Activated naive CD8-positive, alpha-beta T cell treated with anti-CD3 and anti-CD28 coated beads, Interleukin-2, amount 50 U/mL, for 24 hours (primary cell): Measurements from ENCODE around the gene ZFHX3.
A peak's percentile ranks its signal among the peaks of the same experiment; 100 is the strongest.

Experiments
- ATAC-seq: fragments of 150-1000 bp; cut with Tn5 transposase; one replicate; pipeline ENCODE4 v1.10.0; 2021
- DNase-seq: peaks from one replicate; pipeline ENCODE4 v3.0.0; 2021
- H3K27ac Mint-ChIP-seq: one replicate; pipeline ENCODE4 v1.8.0; 2021; ENCODE audit warnings: mild to moderate bottlenecking, mixed read lengths
- H3K27me3 Mint-ChIP-seq: one replicate; pipeline ENCODE4 v1.8.0; 2021; ENCODE audit warnings: mixed read lengths
- H3K36me3 Mint-ChIP-seq: one replicate; pipeline ENCODE4 v1.8.0; 2021; ENCODE audit warnings: low read depth, mixed read lengths
- H3K4me1 Mint-ChIP-seq: one replicate; pipeline ENCODE4 v1.8.0; 2021; ENCODE audit warnings: mixed read lengths
- H3K4me3 Mint-ChIP-seq: one replicate; pipeline ENCODE4 v1.8.0; 2021; ENCODE audit warnings: mild to moderate bottlenecking, moderate library complexity, mixed read lengths
- H3K9me3 Mint-ChIP-seq: one replicate; pipeline ENCODE4 v1.8.0; 2021; ENCODE audit warnings: mixed read lengths

ZFHX3 gene

DNA sequence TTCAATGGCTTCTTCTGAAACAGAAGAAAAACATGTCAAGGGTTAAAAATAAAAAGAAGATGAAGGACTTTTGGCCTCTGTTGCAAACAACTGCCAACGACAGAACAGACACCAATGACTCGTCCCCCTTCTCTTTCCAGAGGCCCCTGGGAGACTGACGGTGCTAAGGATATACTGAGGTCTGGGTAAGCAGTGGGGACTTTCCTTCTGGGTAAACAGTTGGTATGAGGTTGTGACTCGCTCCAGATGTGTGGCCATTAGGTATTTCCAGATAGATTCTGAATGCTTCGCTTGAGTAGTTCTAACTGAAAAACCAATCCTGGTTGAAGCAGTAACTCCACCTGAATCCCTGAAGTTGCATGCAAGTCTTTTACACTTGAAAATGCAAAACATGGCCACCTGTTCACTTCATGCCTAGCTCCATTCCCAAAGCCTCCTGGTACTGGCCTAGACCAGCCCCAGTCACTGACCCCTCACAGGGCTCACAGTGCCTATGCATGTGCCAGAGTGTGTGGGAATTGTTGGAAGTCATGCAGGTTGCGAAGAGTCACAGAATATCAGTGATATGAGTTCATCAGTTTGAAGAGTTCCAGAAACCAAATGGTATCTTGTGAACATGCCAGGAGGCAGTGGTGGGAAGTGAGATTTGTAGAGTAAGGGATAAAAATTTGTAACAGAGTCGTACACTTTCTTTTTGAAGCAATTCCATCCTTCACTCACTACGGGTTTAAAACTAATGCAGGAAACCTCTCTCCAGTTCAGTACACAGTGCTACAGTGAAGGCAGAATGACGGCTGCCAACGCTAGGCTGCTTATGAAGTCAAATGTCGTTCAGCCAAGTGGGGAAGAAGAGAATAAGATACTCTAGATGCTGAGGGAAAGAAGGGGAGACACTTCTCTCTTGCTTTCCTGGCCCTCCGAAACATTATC is 217.8 kb downstream of the ZFHX3 start:
- Mint-ChIP-seq H3K36me3 (no peaks in the 10 kb centered on the region), H3K4me1 (peaks cover 11% of the 10 kb centered on the region), H3K27ac (peak overlapping the region; percentile 41), H3K4me3 (no peak overlapping the region), H3K9me3 (no peaks in the 10 kb centered on the region), H3K27me3 (peaks cover 10% of the 10 kb centered on the region)
- ATAC-seq (peak; percentile 83), DNase-seq (no peak)

DNA sequence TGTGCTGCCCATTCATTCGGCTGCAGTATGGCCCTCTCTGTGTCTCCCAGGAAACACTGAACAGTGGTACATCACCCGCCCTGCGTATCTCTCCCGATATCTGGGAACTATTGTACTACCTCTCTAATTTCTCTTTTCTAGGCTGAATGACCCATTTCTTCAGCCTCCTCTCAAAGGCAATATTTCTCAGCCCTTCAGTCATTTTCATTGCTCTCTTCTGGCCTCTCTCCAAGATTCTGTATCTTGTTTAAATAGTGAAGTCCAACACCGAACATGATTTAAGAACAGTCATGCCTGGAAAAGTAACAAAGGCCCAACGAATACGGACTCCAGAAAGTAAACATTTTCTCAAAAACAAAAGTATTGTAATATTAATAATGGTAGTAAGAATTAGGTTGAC is 220.1 kb downstream of the ZFHX3 start:
- Mint-ChIP-seq H3K27ac (no peak overlapping the region), H3K27me3 (peaks cover 10% of the 10 kb centered on the region), H3K9me3 (no peaks in the 10 kb centered on the region), H3K36me3 (no peaks in the 10 kb centered on the region), H3K4me1 (peaks cover 11% of the 10 kb centered on the region), H3K4me3 (no peak overlapping the region)
- DNase-seq, result no peak
- no peak for ATAC-seq

DNA sequence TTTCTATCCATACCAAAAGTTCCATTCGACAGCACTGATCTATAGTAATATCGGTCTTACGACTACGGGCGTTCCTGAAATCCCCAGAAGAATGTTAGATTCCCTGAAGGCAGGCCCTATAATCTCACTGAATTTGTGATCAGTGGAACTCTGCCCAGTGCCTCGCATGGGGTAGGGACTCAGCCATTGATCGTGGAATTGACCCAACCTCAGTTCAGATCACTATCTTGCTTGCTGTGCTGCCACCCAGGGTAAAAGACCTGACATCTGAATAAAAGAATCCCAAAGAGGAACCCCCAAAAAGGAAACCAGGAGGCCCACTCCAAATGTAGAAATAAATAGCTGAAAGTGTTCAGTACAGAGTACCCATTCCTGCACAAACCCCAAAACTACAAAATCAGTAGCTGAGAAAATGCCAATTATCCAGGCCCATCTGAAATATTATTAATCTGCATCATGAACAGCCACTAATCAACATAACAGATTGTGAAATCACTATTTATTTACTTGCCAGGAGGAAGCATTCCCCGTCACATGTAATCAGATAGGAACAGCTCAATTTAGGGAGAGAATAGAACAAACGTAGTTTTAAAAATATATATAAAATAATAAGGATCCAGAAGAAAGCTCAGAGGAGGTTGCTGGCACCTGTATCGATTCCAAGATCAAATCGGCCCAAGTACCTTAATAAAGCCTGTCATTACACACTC is 221.9 kb downstream of the ZFHX3 start:
- ATAC-seq, result no peak
- H3K27ac Mint-ChIP-seq, result no peak overlapping the region
- H3K9me3 Mint-ChIP-seq, result no peaks in the 10 kb centered on the region
- no peak overlapping the region for H3K4me3 Mint-ChIP-seq
- H3K36me3 Mint-ChIP-seq, result no peaks in the 10 kb centered on the region
- H3K4me1 Mint-ChIP-seq, result peaks cover 11% of the 10 kb centered on the region
- no peak for DNase-seq
- peaks cover 3% of the 10 kb centered on the region for H3K27me3 Mint-ChIP-seq

DNA sequence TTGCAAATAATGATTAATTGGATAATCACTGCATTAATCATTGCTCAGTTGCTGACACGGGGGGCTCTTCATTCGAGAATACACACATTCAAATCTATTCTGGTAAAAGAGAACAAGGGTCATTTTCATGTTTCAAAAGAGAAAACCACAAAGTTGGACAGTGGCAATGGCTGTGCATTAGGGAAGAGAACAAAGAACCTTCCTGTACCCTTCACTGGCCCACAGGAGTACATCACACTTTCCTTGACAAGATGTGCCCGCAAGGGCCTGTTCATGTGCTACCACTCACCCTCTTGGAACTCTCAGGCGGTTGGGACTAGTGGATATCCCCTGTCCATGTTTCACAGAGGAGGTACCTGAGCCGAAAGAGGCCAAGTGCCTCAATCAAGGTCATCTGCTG is 223.2 kb downstream of the ZFHX3 start:
- H3K27me3 Mint-ChIP-seq, result no peaks in the 10 kb centered on the region
- no peak overlapping the region for H3K27ac Mint-ChIP-seq
- H3K4me3 Mint-ChIP-seq, result no peak overlapping the region
- H3K4me1 Mint-ChIP-seq, result peaks cover 3% of the 10 kb centered on the region
- DNase-seq (no peak), ATAC-seq (no peak)
- H3K9me3 Mint-ChIP-seq, result no peaks in the 10 kb centered on the region
- H3K36me3 Mint-ChIP-seq, result no peaks in the 10 kb centered on the region

DNA sequence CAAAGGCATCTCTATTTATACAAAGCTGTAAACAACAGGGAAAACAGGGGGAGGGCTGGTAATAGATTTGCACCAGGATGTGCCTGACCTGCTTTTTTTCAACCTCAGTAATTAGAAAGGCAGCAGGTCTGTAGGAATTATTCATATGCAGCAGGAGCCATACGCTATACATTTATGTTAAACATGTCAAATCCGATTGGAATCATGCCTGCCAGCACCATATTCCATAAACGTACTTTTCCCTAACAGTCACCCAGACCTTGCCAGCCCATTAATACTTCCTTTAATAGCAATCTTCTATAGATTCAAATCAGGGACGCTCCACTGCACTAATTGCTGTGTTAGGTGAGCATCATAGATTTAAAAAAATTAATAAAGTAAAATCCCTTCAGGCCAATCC is 223.9 kb downstream of the ZFHX3 start:
- Mint-ChIP-seq H3K4me1 (no peaks in the 10 kb centered on the region), H3K27ac (no peak overlapping the region), H3K4me3 (no peak overlapping the region), H3K27me3 (no peaks in the 10 kb centered on the region), H3K36me3 (no peaks in the 10 kb centered on the region), H3K9me3 (no peaks in the 10 kb centered on the region)
- DNase-seq (no peak), ATAC-seq (no peak)

DNA sequence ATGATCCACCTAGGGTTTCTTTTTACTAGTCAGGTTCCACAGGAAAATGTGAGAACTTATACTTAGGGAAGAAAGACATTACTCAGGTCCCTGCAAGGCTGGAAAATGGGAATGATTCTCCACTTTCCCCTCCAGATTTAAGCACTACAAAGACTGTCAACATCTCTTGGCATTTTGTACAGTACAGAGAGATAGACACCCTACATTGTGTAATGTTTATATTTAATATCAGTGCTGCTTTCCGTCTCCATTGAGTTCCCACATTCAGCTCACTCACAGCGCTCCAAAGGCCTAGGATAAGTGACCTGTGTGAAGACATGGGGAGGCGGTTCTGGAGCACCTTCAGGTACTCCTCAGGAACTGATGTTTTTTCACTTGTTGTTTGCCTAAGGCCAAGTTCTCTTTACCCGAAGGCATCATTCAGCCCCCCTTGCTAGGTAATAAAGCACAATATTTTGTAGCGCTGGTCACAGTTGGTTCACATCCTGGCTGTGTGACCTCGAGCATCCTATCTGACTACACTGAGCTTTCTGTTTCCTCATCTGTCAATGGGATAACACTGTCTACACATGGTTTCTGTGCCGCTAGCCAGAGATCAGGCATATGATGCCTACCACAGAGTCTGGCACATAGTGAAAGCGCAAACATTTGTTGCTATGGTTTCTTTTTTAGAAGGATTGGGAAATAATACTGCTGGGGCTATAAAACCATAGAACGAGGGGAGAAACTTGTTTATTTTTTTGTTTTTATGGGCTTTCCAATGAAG is 226.6 kb downstream of the ZFHX3 start:
- Mint-ChIP-seq H3K27me3 (no peaks in the 10 kb centered on the region), H3K4me1 (no peaks in the 10 kb centered on the region), H3K27ac (no peak overlapping the region), H3K9me3 (no peaks in the 10 kb centered on the region), H3K4me3 (no peak overlapping the region), H3K36me3 (no peaks in the 10 kb centered on the region)
- DNase-seq (no peak), ATAC-seq (no peak)

DNA sequence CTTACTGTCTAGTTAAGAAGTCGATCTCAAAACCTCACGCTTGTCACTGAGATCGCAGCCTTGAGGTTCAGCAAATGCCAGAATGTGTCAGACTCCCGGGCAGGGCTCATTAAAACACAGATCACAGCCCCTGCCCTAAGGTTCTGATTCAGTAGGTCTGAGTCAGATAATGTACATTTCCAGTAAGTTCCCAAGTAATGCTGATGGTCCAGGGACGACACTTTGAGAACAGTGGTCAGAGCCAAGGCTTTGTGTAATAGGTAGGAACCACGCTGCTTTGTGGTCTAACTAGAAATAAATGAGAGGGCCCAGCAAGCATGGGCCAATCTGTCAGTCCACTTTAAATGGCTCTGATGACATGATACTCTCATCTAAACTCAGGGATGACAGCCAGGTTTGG is 228.6 kb downstream of the ZFHX3 start:
- Mint-ChIP-seq H3K27me3 (no peaks in the 10 kb centered on the region), H3K27ac (no peak overlapping the region), H3K36me3 (no peaks in the 10 kb centered on the region), H3K9me3 (no peaks in the 10 kb centered on the region), H3K4me3 (no peak overlapping the region), H3K4me1 (peaks cover 3% of the 10 kb centered on the region)
- no peak for ATAC-seq
- no peak for DNase-seq

DNA sequence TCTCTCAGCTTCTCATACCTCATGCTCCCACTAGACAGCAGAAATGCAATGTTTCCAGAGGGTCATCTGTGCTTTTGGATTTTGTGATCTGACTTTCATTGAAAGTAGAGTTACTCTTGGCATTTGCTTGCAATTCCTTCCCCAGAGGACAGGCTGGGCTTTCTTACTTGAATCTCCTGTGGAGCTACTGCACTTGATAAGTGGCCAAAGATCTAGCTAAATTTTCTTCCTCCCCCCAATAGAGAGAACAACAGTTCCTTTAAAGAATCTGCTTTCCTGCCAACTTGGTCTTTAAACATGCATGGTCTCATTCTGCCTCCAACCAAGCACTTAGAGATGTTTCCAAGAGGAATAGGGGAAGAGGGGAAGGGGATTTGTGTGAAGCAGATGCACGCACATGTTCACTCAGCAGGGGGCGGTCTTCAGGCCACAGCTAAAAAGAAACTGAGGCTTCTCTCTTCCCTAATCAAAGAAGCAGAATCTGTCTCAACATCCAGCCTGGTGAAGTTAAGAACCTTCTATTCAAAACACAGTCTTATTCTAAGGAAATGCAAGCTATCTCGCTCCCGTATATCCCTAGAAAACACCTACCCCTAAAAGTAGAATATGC is 229.6 kb downstream of the ZFHX3 start:
- no peak overlapping the region for H3K27ac Mint-ChIP-seq
- H3K4me3 Mint-ChIP-seq, result no peak overlapping the region
- no peaks in the 10 kb centered on the region for H3K9me3 Mint-ChIP-seq
- peaks cover 3% of the 10 kb centered on the region for H3K4me1 Mint-ChIP-seq
- no peak for ATAC-seq
- no peaks in the 10 kb centered on the region for H3K27me3 Mint-ChIP-seq
- no peaks in the 10 kb centered on the region for H3K36me3 Mint-ChIP-seq
- no peak for DNase-seq

DNA sequence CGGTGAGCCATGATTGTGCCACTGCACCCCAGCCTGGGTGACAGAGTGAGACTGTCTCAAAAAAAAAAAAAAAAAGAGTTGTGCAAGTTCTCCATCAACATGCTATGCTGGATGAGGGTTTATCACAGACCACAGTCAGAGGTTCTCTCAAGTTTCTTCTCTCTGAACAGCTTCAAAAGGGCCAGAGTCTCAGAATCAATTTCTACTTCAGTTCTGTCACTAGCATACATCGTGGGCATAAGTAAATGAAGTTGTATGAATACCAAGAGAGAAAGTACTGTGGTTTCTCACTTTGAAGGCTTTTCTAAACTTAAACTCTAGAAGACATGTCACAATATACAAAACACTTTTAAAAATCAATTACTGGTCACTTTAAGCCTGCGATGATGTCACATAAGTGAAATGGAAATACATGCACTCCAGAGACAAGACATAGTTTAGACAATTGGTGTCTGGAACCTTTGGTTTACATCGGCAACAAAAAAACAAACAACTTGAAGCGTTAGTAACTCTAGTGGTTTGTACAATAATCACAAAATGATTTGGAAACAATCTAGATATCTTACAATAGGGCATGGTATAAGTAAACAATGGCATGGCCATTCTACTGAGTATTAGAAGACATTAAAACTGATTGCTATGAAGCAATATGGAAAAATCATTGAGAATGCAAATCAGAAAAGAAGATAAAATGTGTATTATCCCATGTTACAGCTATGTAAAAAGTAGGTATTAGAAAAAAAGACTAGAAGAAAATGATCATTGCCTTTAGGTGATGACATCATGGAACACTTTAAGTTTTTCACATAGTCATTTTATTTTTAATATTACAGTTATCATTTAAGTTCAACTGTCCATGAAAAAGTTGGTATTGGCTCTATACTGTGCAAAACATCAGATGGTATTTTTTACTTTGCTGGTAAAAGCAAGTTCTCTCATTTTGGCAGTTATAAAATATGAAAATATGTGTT is 232.3 kb downstream of the ZFHX3 start:
- peaks cover 2% of the 10 kb centered on the region for H3K27me3 Mint-ChIP-seq
- H3K4me1 Mint-ChIP-seq, result peaks cover 3% of the 10 kb centered on the region
- no peaks in the 10 kb centered on the region for H3K9me3 Mint-ChIP-seq
- H3K27ac Mint-ChIP-seq, result no peak overlapping the region
- ATAC-seq (peak; percentile 49), DNase-seq (no peak)
- no peaks in the 10 kb centered on the region for H3K36me3 Mint-ChIP-seq
- no peak overlapping the region for H3K4me3 Mint-ChIP-seq

DNA sequence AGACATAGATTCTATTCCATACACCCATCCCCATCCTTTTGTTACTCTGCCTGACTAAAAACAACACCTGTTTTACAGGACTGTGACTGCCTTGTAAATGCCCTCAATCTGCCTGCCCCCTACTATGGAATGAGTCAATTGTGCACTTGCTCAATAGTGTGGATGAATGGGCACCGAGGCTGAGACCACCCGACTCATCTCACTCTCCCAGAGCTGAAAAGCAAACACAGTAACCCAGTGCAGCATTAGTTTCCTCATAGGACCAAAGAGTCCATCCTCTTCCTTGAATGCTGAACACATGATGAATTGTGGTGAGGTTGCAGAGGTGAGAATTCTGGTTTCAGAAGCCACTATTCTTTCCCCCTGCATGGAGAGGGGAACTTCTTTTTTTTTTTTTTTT is 233.7 kb downstream of the ZFHX3 start:
- Mint-ChIP-seq H3K27ac (no peak overlapping the region), H3K4me1 (peaks cover 3% of the 10 kb centered on the region), H3K27me3 (peaks cover 2% of the 10 kb centered on the region), H3K36me3 (no peaks in the 10 kb centered on the region), H3K4me3 (no peak overlapping the region), H3K9me3 (no peaks in the 10 kb centered on the region)
- no peak for DNase-seq
- ATAC-seq, result no peak

DNA sequence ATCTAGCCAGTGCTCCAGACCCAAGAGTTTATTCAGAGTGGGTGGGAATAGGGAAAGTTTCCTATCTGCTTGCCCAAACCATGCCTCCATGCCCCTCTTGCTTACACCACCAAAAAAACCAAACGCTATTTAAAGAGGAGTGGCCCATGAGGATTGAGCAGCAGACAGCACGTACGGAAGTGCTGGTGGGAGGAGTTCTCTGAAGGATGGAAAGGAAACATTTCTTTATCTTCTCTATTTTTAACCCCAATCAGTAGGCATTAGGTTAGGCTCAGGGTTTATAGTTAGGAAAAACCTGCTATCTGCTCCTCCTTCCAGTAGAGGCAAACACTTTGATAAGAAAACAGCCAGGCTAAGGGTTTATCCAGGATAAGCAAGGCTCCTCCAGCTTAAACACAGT is 235.3 kb downstream of the ZFHX3 start:
- Mint-ChIP-seq H3K27me3 (peaks cover 2% of the 10 kb centered on the region), H3K27ac (no peak overlapping the region)

DNA sequence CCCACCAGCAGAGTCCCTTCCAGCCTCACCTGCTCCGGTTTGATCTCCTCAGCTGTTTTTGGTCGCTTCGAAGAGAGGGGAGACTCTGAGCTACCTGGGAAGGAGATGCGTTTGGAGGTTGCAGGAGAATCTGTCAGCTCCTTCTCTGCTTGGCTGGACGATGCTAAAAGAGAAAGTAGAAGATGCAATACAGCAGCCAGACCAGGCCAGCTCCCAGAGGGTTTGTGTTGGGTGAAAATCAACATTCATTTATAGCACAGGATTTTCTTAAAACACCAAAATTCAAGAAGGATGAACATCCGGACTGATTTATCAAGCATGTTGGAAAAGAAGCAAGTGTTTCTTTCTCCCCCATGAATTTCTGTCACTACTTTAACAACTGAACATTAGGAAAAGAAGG is 236.1 kb downstream of the ZFHX3 start:
- peaks cover 2% of the 10 kb centered on the region for H3K27me3 Mint-ChIP-seq
- no peaks in the 10 kb centered on the region for H3K9me3 Mint-ChIP-seq
- no peak for ATAC-seq
- no peak for DNase-seq
- H3K4me1 Mint-ChIP-seq, result peaks cover 3% of the 10 kb centered on the region
- no peak overlapping the region for H3K4me3 Mint-ChIP-seq
- no peaks in the 10 kb centered on the region for H3K36me3 Mint-ChIP-seq
- no peak overlapping the region for H3K27ac Mint-ChIP-seq

More for the DNA sequence above, 235.3 kb downstream of the ZFHX3 start:
- H3K36me3 Mint-ChIP-seq, result no peaks in the 10 kb centered on the region
- no peaks in the 10 kb centered on the region for H3K9me3 Mint-ChIP-seq
- ATAC-seq, result no peak
- H3K4me1 Mint-ChIP-seq, result peaks cover 3% of the 10 kb centered on the region
- H3K4me3 Mint-ChIP-seq, result no peak overlapping the region
- DNase-seq, result no peak

DNA sequence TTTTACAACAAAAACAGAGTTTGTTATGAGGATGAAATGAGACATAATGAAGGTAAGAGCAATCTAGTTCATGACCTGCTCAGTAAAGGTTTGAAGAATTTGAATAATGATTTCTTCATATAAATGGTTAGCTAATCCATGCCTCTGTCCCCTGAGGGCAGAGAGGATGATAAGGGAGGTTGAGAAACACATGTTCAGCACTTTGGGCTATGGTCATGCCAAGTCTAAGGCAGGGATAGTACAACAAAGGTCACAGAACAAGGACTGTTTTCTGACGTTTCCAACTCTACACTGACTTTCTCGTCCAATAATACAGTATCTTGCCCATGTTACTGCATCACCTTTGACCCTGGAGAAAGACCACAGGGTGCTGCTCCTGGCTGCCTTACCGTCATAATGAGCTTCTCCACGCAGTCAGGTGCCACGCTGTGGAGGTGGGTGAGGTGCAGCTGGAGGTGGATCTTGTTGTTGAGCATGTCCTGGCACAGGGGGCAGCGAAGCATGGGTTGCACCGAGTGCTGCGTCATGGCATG is 236.7 kb downstream of the ZFHX3 start:
- no peak overlapping the region for H3K4me3 Mint-ChIP-seq
- H3K4me1 Mint-ChIP-seq, result peaks cover 3% of the 10 kb centered on the region
- no peaks in the 10 kb centered on the region for H3K9me3 Mint-ChIP-seq
- H3K27me3 Mint-ChIP-seq, result peaks cover 2% of the 10 kb centered on the region
- ATAC-seq (no peak), DNase-seq (no peak)
- no peak overlapping the region for H3K27ac Mint-ChIP-seq
- no peaks in the 10 kb centered on the region for H3K36me3 Mint-ChIP-seq
